CD1c-positive myeloid dendritic cell (primary cell): ENCODE data around the gene TBC1D30.
A peak's percentile ranks its signal among the peaks of the same experiment; 100 is the strongest.
"Not testable (repeated sequence)": the region's sequence is repeated elsewhere in the genome, so short reads cannot be mapped to it uniquely, and the experiment has no call there.

ENCODE experiments used
- DNase-seq: peaks from one replicate; pipeline ENCODE4 v3.0.0-alpha.2; 2016; ENCODE audit errors: extremely low spot score

The TBC1D30 gene, protein sequence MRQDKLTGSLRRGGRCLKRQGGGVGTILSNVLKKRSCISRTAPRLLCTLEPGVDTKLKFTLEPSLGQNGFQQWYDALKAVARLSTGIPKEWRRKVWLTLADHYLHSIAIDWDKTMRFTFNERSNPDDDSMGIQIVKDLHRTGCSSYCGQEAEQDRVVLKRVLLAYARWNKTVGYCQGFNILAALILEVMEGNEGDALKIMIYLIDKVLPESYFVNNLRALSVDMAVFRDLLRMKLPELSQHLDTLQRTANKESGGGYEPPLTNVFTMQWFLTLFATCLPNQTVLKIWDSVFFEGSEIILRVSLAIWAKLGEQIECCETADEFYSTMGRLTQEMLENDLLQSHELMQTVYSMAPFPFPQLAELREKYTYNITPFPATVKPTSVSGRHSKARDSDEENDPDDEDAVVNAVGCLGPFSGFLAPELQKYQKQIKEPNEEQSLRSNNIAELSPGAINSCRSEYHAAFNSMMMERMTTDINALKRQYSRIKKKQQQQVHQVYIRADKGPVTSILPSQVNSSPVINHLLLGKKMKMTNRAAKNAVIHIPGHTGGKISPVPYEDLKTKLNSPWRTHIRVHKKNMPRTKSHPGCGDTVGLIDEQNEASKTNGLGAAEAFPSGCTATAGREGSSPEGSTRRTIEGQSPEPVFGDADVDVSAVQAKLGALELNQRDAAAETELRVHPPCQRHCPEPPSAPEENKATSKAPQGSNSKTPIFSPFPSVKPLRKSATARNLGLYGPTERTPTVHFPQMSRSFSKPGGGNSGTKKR

DNA sequence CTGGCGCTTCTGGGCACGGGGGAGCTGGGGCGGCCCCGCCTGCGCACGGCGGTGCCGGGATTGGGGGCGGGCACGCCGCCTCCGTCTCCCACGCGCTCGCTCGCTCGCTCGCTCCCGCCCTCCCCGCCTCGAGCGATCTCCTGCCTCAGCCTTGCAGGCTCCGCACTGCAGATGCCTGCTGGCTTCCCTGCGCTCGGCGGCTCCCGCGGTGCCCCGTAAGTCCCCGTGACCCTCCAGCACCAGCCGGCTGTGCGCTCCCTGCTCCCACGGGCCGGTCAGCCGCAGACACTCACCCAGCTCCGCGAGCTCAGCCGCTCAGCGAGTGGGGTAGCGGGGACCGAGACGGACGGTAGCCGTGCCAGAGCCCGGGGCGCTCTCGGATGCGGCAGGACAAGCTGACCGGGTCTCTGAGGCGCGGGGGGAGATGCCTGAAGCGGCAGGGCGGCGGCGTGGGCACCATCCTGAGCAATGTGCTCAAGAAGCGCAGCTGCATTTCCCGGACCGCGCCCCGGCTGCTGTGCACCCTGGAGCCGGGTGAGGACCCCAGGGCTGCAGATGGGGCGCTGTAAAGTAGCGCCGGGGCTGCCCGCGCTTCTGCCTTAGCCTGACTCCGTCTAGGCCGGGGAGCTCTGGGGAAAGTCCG lies at the start of gene TBC1D30:
Gene TBC1D30, plus strand, starts transcription at position 148 of the 643 bp plus-strand sequence. Its CDS starts 233 bp downstream, at position 381.
- no peak for DNase-seq

DNA sequence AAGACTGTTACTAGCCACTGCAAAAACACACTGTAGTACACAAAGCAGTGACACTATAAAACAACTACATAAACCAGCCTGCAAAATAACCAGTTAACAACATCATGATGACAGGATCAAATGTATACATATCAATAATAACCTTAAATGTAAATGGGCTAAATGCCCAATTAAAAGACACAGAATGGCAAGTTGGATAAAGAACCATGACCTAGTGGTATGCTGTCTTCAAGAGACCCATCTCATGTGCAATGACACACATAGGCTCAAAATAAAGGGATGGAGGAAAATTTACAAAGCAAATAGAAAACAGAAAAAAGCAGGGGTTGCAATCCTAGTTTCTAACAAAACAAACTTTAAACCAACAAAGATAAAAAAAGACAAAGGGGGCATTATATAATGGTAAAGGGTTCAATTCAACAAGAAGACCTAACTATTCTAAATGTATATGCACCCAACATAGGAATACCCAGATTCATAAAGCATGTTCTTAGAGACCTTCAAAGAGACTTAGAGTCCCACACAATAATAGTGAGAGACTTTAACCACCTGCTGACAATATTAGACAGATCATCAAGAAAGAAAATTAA lies 49.2 kb upstream of the TBC1D30 start:
- not testable (repeated sequence) for DNase-seq

DNA sequence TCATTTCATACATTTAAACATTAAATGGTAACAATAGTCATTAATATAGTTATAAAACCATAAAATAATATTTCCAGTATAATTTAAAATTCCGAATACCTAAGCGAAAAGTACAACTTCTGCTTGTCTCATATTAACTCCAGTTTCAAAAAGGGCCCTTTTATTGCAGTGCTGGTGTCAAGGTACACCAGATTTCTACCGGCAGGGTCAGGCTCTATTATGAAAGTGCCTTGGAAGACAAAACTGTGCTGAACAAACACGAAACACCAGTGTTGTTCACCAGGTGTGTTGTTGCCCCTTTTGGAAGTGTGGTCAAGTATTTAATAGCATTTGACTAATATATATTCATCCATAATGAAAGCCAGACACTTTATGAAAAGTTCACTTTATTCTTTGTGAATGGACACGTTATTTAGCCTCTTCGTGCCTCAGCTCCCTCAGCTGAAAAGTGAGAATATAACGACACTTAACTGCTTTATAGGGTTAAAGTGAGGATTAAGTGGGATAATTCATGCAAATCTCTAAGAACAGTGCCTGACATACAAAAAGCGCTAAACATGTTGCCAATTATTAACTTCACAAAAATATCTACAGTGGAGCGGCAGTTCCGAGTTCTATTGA lies 45.0 kb upstream of the TBC1D30 start:
- DNase-seq, result no peak

DNA sequence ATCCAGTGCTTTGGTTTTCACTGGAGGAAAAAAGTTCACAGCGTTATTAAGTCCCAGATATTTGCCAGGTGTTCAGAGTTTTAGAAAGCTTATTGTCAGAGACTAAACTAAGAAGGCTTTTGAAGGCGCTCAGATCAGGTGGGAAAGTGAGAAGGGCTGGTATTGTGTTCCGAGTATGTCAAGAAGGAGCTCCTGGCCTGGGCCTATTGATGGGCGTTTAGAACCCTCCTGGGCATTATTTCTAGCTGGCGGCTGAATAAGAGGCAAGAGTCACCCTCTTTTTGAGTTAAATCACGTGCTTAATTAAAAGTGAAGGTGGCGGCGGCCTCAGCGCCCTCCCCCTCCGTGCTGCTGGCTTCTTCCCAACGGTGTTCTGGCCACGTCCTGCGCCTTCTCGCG lies 44.3 kb upstream of the TBC1D30 start:
- DNase-seq, result no peak

DNA sequence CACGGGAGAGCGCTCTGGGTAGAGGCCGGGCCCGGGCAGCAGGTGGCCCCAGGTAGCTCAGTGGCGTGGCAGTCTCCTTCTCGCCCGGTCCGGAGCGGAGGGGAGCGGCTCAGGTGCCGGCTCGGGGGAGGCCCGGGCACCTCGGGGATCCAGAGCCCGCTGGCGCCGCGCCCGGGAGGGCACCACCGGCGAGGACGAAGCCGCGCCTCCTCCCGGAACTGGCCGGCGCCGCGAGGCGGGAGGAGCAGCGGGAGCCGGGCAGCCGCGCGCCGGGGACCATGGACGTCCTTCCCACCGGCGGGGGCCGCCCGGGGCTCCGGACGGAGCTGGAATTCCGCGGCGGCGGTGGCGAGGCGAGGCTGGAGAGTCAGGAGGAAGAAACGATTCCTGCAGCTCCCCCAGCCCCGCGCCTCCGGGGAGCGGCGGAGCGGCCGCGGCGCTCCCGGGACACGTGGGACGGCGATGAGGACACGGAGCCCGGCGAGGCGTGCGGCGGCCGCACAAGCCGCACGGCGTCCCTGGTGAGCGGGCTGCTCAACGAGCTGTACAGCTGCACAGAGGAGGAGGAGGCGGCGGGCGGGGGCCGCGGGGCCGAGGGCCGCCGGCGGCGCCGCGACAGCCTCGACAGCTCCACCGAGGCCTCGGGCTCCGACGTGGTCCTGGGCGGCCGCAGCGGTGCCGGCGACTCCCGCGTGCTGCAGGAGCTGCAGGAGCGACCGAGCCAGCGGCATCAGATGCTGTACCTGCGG lies 43.7 kb upstream of the TBC1D30 start:
- DNase-seq, result peak; percentile 55

DNA sequence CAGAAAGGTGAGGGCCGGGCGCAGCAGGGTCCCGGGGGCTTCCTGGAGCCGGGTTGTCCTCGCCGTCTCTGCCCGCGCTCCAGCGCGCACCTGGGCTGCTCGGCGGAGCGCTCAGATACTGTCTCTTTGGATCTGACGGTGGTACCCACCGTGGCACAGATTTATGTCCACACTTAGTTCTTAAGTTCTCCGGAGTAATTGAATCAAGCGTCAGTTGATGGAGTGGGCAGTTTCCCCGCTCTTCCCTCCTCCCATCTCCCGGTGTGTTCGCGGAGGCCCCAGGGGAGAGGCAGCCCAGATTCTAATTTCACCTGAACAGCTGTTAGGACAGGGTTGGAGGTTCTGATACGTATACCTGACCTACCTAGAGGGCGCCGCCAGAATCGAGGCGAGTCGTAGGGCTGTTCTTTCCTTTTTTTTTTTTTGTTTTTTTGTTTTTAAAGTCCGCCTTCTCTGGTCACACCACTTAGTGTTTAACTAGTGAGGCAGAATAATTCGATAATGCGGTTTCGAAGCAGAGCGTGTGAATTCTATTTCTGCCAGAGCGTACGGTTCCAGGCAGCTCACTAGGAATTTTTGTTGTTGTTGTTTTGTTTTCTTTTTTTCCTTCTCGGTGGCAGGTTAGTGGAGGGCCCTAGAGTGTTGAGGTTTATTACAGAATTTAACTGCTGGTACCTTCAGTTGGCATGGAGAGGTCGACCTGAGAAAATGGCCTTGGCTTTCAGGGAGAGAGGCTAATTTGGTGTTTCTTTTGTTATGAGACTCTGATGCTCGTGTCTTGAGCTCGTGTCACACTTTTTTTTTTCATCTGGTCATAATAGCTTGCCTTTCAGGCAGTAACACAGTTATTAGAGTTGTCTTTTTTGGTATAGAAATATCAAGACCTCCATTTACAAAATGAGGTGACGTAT lies 42.9 kb upstream of the TBC1D30 start:
- DNase-seq, result no peak

DNA sequence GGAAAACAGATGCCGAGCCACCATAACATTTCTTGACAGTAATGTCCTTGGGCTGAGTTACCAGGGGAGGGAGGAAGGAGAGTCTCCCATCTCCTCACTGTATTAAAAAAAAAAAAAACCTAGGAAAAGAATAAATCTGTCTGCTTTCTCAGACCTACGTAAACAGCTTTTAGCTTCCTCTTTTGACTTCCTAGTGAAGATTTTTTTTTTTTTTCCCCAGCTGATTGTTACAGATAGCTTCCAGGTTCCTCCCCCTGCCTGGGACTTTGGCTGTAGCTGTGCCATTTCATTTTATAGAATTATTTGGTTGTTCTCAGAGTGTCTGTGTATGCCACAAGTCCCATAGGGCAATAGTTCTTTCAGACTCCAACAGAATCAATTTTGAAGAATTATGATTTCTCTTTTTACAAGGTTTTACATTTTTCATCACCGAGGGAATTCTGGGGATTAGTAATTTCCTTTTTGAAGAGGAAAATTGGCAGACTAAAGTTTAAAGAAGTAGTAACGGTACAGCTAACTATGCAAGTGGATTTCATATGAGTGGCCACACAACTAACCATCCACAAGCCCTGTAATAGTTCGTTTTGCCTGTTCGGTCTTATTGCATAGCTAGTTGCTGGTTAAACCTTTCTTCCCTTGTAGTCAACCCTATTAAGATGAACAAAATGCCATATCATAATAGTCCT lies 42.1 kb upstream of the TBC1D30 start:
- peak; percentile 78 for DNase-seq

DNA sequence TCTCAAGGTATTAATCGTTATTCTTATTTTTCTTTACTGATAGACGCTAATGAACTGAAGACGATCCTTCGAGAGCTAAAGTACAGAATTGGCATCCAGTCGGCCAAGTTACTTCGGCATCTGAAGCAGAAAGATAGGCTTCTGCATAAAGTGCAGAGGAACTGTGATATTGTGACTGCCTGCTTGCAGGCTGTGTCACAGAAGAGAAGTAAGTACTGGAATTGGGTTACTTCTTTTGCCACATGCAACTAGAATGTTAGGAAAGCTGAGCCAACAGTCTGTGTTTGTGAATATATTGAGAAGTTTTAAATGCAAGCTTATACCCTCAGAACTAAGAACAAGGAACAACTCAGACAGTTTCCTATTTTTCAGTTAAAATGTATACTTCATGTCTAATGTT lies 38.6 kb upstream of the TBC1D30 start:
- no peak for DNase-seq

DNA sequence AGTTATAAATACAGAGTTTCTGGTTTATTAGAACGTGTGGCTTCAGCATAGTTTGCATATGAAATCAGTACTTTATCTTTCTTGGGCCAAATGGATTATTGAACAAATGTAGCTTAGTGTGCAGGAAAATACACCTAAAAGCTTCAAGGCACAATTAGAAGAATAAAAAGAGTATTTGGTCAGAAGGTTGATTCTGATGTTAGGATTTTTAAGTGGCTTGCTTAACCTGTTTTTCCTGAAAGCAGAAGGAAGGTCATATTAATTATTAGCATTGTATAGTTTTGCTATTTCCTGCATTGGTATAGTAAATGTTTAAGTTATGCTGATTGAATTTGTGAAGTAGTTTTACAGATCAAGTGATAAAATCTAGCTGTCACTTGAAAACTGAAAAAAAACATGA lies 34.3 kb upstream of the TBC1D30 start:
- no peak for DNase-seq

DNA sequence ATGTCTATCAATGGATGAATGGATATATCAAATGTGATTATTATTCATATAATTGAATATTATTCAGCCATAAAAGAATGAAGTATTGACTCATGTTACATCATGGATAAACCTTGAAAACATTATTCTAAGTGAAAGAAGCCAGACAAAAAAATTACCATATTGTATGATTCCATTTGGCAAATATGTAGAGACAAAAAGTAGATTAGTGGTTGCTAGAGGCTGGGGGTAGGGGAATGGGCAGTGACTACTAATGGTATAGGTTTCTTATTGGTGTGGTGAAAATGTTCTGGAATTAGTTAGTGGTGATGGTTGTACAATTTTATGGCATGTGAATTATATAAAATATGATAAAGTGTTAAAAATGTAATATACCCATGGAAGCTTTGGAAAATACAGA lies 33.4 kb upstream of the TBC1D30 start:
- DNase-seq, result no peak

DNA sequence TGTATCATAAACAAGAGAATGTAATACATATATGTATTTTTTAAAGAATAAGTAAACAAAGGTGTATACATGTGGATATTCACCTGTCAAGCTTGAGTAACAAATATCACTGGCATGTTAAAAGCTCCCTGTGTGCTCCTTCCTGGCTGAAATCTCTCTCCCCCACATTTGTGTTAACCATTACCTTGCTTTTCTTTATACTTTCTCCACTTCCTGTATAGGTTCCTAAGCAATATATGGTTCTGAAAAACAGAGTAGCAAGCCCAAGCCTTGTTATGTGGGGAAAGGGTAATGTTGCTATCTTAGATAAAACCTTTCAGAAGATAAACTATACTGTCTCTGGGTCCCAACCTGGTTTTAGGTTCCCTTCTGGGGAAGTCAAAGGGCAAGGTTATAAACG lies 32.3 kb upstream of the TBC1D30 start:
- DNase-seq, result no peak

DNA sequence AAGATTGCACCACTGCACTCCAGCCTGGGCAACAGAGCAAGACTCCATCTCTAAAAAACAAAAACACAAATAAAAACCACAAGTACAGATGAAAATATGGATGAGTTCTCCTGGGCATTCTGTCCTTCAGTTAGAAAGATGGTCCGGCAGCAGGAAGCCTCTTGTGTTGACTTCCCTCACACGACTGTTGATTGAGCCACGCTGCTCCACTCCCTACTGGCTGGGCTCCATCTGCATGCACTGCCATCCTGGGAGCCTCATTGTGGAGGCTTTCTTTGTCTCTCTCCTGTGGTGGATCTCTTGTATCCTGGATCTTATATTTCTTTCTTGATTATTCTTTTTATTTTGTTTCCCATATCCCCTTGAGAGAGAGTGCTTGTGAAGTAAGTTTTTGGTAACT lies 30.8 kb upstream of the TBC1D30 start:
- DNase-seq, result no peak

DNA sequence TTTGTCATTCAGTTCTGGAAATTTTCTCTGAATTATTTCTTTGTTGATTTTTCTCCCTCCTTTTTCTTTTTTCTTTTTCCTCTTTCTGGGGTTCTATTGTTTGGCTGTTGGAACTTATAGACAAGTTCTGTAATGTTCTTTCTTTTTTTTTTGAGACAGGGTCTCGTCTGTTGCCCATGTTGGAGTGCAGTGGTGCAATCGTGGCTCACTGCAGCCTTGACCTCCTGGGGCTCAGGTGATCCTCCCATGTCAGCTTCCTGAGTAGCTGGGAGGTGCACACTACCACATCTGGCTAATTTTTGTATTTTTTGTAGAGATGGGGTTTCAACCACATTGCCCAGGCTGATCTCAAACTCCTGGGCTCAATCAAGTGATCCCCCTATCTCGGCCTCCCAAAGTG lies 30.1 kb upstream of the TBC1D30 start:
- DNase-seq, result no peak

DNA sequence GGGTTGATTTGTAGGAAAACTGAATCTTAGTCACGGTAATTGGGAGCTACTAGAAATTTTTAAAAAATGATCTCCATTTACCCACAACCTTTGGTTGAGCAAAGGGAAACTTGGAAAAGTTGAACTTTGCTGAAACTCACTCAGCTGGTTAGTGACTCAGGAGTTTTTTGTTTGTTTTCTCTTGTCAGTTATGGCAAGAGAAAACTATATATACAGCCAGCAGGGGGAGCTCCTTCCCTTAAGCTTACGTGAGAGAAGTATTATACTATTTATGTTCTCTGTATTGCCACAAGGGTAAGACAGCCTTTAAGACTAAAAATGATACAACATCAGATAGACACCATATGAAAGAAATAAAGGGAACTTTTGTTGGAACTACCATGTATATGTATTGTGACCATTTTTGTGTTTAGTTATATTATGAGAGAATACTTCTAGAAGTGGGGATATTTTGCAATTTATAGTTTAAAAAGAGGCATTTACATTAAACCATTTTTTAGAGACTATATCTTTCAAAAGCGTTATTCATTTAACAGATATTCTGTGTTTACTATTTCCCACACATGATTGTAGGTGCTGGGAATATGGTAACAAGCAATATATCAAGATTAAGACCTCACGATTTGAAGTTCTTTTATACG lies 28.1 kb upstream of the TBC1D30 start:
- peak; percentile 89 for DNase-seq

DNA sequence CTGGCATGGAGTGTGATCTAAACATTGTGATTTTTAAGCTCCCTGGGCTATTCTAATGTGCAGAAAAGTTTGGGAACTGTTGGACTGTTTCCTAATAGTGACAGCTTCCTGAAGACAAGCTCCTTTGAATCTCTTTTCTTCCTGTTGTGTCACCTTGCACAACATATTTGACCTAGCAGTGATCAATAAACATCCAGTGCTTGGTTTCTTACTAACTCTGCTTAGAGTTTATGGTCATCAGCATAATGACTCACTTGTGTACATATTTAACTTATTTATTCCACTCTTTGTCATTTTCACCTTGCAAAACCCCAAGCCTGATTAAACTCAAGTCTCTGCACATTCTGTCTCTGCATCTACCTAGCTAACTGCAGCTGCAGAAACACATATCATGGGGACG lies 27.3 kb upstream of the TBC1D30 start:
- DNase-seq, result no peak

DNA sequence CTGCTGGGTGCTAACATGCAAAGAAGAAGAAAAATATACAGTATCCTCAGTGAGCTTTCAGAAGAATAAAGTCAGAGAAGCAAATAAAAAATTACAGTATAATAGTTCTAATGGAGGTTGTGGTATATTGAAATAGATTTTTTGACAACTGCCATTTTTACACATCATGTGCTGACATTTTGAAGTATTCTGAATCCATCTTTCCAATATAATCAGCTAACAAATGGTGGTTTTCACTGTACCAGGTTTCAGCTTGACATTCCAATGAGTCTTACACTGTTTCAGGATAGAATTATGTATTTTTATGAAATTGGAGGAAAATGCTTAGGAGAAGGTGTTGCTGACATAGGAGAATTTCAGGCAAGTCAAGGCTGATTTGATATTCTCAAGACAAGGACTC lies 26.3 kb upstream of the TBC1D30 start:
- no peak for DNase-seq

DNA sequence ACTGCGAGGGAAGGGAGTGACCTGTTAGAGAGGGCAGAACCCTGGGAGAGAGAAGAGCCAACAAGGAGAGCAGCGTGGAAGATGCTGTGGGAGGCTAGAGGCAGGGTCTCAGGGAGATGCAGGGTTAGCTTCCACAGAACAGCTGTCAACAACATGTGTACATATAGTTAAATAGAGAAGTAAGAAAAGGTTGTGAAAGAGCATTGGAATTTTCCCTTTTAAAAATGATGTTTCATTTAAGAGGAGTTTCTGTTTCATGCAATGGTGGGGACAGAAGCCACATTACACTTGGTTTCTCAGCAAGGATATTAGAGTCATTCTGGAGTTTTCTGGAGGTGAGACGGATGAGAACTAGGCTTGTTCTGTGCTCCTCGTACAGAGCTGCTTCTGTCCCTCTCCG lies 23.8 kb upstream of the TBC1D30 start:
- DNase-seq, result peak; percentile 71

DNA sequence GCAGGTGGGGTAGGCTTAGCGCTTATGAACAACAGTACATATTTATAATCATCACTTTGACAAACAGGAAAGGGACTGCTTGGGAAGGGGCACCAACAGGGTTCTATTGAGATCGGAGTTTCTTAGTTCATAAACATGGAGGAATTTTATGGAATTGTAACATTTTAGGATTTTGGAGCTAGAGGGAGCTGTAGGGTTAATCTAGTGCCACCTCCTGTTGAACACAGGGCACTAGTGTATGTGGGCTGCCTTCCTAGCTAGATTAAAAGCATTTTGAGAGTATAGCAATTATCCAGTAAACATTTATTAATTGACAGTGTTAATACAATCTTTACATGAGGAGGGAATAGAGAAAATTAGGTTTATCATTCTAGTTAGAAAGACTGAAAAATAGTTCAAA lies 23.1 kb upstream of the TBC1D30 start:
- no peak for DNase-seq

DNA sequence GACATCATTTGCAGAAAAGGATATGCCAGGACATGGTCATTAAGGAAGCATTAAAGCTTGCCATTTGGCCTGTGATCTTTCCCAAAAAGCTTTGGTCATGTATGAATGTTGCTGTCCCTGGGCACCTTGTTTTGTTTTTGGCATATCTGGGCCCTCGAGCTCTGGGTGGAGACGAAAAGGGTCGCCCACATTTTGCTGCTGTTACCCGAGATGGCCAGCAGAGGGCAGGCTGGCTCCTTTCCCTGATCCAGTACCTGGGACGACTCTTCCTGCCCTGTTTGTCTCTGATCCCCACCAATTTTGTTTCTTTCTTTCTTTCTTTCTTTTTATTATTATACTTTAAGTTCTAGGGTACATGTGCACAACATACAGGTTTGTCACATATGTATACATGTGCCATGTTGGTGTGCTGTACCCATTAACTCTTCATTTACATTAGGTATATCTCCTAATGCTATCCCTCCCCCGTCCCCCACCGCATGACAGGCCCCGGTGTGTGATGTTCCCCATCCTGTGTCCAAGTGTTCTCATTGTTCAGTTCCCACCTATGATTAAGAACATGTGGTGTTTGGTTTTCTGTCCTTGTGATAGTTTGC lies 22.2 kb upstream of the TBC1D30 start:
- peak; percentile 64 for DNase-seq
